HFFc6 (cell line): Measurements from ENCODE around the gene KLHL25. TPM values are rescaled to one million over a fixed set of nuclear protein-coding genes. Genes with fewer than 3 reads are reported as not detected.

Experiments
- DNase-seq: peaks from one replicate; pipeline ENCODE4 v3.0.0-alpha.2; 2018
- H3K27ac Mint-ChIP-seq: 2 replicates; pipeline ENCODE4 v1.8.0; 2020; ENCODE audit warnings: mild to moderate bottlenecking, mixed read lengths
- H3K27me3 Mint-ChIP-seq: 2 replicates; pipeline ENCODE4 v1.8.0; 2021; ENCODE audit warnings: mild to moderate bottlenecking, moderate library complexity, mixed read lengths; ENCODE audit not compliant: insufficient read depth
- H3K36me3 Mint-ChIP-seq: 2 replicates; pipeline ENCODE4 v1.8.0; 2021; ENCODE audit warnings: low read depth, mixed read lengths
- H3K4me1 Mint-ChIP-seq: 2 replicates; pipeline ENCODE4 v1.8.0; 2020; ENCODE audit warnings: low read depth, mixed read lengths
- H3K4me3 Mint-ChIP-seq: 2 replicates; pipeline ENCODE4 v1.8.0; 2020; ENCODE audit warnings: mild to moderate bottlenecking, moderate library complexity, mixed read lengths
- H3K9me3 Mint-ChIP-seq: 2 replicates; pipeline ENCODE4 v1.8.0; 2020; ENCODE audit warnings: mild to moderate bottlenecking, mixed read lengths
- CTCF ChIP-seq: fragments of 200-600 bp; sonication (generic); IDR thresholded peaks from 2 replicates; pipeline ENCODE4 v1.5.0; 2021; ENCODE audit warnings: antibody characterized with exemption, mild to moderate bottlenecking
- long read RNA-seq: library from polyadenylated mRNA; unstranded; transcript quantifications from one replicate; pipeline ENCODE4 v2.0.0, GENCODE V29; 2019
- total RNA-seq, 6 experiments: library from RNA; stranded (reverse); fragmentation: NEBNext Ultra II Directional; extraction: Animal tissue kit (Norgen Biotek cat#: 25700); gene quantifications; 2 replicates in 1 of 6; 3 replicates in 5 of 6; pipeline ENCODE4 v1.2.3, GENCODE V29; 2021

The KLHL25 gene
- 1 to 10 TPM; 2.2 to 3.2 (median 2.5) TPM for total RNA-seq
- long read RNA-seq, partial matches to known transcripts, result 0 of 3 reads
- long read RNA-seq, other reads (novel, unspliced or antisense), result 0 of 3 reads

GRCh38 chr15:85794598-85795336 is at the start of gene KLHL25:
TSS of gene KLHL25 (minus strand) at chr15:85794925. CDS start at chr15:85769810, 25,115 bp downstream.
- H3K9me3 Mint-ChIP-seq, result peaks cover 5% of the 10 kb centered on the region; the same call in 1 of the 2 replicates
- H3K36me3 Mint-ChIP-seq, result no peaks in the 10 kb centered on the region
- H3K27ac Mint-ChIP-seq, result peak within 1 kb of the TSS; percentile 76
- peak within 1 kb of the TSS; percentile 94 for H3K4me3 Mint-ChIP-seq
- DNase-seq, result peak; percentile 91
- peaks cover 24% of the 10 kb centered on the region for H3K4me1 Mint-ChIP-seq
- H3K27me3 Mint-ChIP-seq, result peaks cover 15% of the 10 kb centered on the region
- TF ChIP-seq CTCF, result no peak

- peaks cover 6% of the 10 kb centered on the region for H3K4me1 Mint-ChIP-seq
- peak; percentile 57 for TF ChIP-seq CTCF
- peaks cover 12% of the 10 kb centered on the region for H3K27me3 Mint-ChIP-seq
- no peak overlapping the region for H3K27ac Mint-ChIP-seq
- H3K36me3 Mint-ChIP-seq, result no peaks in the 10 kb centered on the region
- no peak for DNase-seq
- H3K4me3 Mint-ChIP-seq, result peak overlapping the region; percentile 83
- H3K9me3 Mint-ChIP-seq, result no peaks in the 10 kb centered on the region; the same call in 1 of the 2 replicates
Observed at GRCh38 chr15:85840802-85841152, 46.1 kb upstream of the KLHL25 start.

GRCh38 chr15:85840079-85840801 is 45.5 kb upstream of the KLHL25 start:
- Mint-ChIP-seq H3K4me1 (peaks cover 6% of the 10 kb centered on the region), H3K27me3 (peaks cover 12% of the 10 kb centered on the region), H3K4me3 (peak overlapping the region; percentile 83), H3K27ac (no peak overlapping the region), H3K9me3 (no peaks in the 10 kb centered on the region), H3K36me3 (no peaks in the 10 kb centered on the region)
- peak; percentile 97 for TF ChIP-seq CTCF
- DNase-seq, result peak; percentile 31

- Mint-ChIP-seq H3K4me3 (peak overlapping the region; percentile 83; the same call in 1 of the 2 replicates), H3K27me3 (peaks cover 9% of the 10 kb centered on the region; the same call in 1 of the 2 replicates), H3K9me3 (no peaks in the 10 kb centered on the region), H3K4me1 (peaks cover 6% of the 10 kb centered on the region), H3K27ac (no peak overlapping the region), H3K36me3 (no peaks in the 10 kb centered on the region)
- DNase-seq, result no peak
- TF ChIP-seq CTCF, result no peak
Observed at GRCh38 chr15:85839643-85840042, 44.9 kb upstream of the KLHL25 start.

- H3K36me3 Mint-ChIP-seq, result no peaks in the 10 kb centered on the region
- no peak for TF ChIP-seq CTCF
- DNase-seq, result no peak
- H3K4me1 Mint-ChIP-seq, result peaks cover 6% of the 10 kb centered on the region
- H3K27me3 Mint-ChIP-seq, result peaks cover 12% of the 10 kb centered on the region; the same call in 1 of the 2 replicates
- H3K9me3 Mint-ChIP-seq, result no peaks in the 10 kb centered on the region
- no peak overlapping the region for H3K4me3 Mint-ChIP-seq
- H3K27ac Mint-ChIP-seq, result no peak overlapping the region
Observed at GRCh38 chr15:85838655-85839054, 43.9 kb upstream of the KLHL25 start.
